Measurements from ENCODE around the gene RABGAP1L. TPM values are rescaled to one million over a fixed set of nuclear protein-coding genes. Genes with fewer than 3 reads are reported as not detected.
"Not testable (repeated sequence)": the region's sequence is repeated elsewhere in the genome, so short reads cannot be mapped to it uniquely, and the experiment has no call there.

The RABGAP1L gene
- total RNA-seq, 1 donor from 2014 or later: 28.8 TPM

DNA sequence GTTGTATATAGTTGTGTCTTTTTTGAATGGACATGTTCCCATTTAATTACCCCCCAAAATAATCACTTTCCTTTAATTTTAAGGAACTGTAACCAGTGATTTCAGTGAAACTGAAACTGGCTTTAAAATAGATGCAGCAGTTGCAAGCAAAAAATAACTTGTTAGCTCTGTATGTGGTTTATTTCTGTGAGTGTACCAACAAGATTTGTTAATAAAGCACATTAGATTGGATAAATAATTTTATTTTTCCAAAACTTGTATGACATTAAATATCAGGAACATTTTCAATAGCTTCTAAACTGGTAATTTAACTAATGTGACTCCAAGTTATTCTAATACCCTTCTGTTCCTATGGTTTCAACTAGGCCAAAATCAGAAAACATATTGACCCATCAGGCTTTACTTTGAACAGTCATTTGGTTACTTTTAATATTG lies 656.2 kb downstream of the RABGAP1L start:
- H3K36me3 Mint-ChIP-seq (ENCODE audit: low read depth): peaks cover 7% of the 10 kb centered on the region
- intact Hi-C loops (cut with micrococcal nuclease): loop anchor here (2.0 kb wide), 1 partner anchor 15 kb away; no protein-coding TSS in a partner anchor
- H3K27me3 Mint-ChIP-seq (ENCODE audit: low read depth): no peaks in the 10 kb centered on the region
- H3K4me1 Mint-ChIP-seq (ENCODE audit: low read depth): peaks cover 23% of the 10 kb centered on the region
- no peak for DNase-seq (ENCODE audit: low spot score)
- H3K4me3 Mint-ChIP-seq (ENCODE audit: low read depth): no peak overlapping the region
- H3K9me3 Mint-ChIP-seq: no peaks in the 10 kb centered on the region
- no peak overlapping the region for H3K27ac Mint-ChIP-seq

GRCh38 chr1:174816621-174817020 lies 657.3 kb downstream of the RABGAP1L start:
- H3K9me3 Mint-ChIP-seq; DNase-seq (ENCODE audit: low spot score); H3K36me3 Mint-ChIP-seq (ENCODE audit: low read depth); intact Hi-C loops (cut with micrococcal nuclease); H3K27me3 Mint-ChIP-seq (ENCODE audit: low read depth); H3K4me3 Mint-ChIP-seq (ENCODE audit: low read depth); H3K27ac Mint-ChIP-seq: not testable (repeated sequence)
- H3K4me1 Mint-ChIP-seq (ENCODE audit: low read depth): peaks cover 23% of the 10 kb centered on the region

DNA sequence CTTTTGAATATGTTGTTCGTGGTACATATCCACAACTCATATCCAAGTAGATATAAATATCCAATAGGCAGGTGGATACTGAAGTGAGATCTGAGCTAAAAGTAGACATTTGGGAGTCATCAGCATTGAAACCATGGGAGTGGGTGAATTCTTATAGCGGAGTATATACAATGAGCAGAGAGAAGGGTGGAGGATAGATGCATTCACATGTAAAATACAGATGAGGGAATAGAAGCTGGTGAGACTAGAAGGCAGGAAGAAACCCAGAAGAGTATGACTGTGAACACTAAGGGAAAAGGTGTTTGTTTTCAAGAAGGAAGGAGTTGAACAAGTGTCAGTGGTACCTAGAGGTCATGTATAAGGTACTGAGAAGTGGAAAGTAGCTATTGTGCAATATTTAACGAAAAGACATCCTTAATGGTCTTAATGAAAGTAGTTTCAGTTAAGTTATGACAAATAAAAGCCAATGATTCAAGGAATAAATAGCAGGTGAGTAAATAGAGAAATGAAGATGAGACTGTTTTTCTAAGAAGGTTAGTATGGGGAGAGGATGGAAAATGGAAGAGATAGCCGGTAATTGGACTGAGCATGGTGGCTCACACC lies 658.8 kb downstream of the RABGAP1L start:
- Mint-ChIP-seq H3K27me3 (ENCODE audit: low read depth) (no peaks in the 10 kb centered on the region), H3K9me3 (no peaks in the 10 kb centered on the region), H3K27ac (peak overlapping the region; percentile 19), H3K4me1 (ENCODE audit: low read depth) (peaks cover 23% of the 10 kb centered on the region), H3K36me3 (ENCODE audit: low read depth) (peaks cover 7% of the 10 kb centered on the region), H3K4me3 (ENCODE audit: low read depth) (no peak overlapping the region)
- intact Hi-C loops (cut with micrococcal nuclease): no loop called here
- no peak for DNase-seq (ENCODE audit: low spot score)

DNA sequence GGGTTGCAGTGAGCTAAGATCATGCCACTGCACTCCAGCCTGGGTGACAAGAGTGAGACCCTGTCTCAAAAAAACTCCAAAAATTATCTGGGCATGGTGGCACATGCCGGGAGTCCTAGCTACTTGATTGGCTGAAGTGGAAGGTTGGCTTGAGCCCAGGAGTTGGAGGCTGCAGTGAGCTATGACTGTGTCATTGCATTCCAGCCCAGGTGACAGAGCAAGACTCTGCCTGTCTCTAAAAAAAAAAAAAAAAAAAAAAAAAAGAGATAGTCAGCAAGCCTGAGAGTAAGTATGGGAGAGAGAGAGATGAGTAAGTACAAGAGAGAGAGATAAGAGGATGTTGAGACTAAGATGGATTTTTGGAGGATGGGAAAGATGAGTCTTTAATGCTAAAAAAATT lies 659.6 kb downstream of the RABGAP1L start:
- H3K27ac Mint-ChIP-seq: no peak overlapping the region
- H3K9me3 Mint-ChIP-seq: no peaks in the 10 kb centered on the region
- H3K27me3 Mint-ChIP-seq (ENCODE audit: low read depth): no peaks in the 10 kb centered on the region
- no peak for DNase-seq (ENCODE audit: low spot score)
- peaks cover 7% of the 10 kb centered on the region for H3K36me3 Mint-ChIP-seq (ENCODE audit: low read depth)
- peaks cover 23% of the 10 kb centered on the region for H3K4me1 Mint-ChIP-seq (ENCODE audit: low read depth)
- intact Hi-C loops (cut with micrococcal nuclease): no loop called here
- H3K4me3 Mint-ChIP-seq (ENCODE audit: low read depth): no peak overlapping the region

GRCh38 chr1:174819596-174819995 lies 660.3 kb downstream of the RABGAP1L start:
- DNase-seq (ENCODE audit: low spot score): no peak
- peaks cover 7% of the 10 kb centered on the region for H3K36me3 Mint-ChIP-seq (ENCODE audit: low read depth)

DNA sequence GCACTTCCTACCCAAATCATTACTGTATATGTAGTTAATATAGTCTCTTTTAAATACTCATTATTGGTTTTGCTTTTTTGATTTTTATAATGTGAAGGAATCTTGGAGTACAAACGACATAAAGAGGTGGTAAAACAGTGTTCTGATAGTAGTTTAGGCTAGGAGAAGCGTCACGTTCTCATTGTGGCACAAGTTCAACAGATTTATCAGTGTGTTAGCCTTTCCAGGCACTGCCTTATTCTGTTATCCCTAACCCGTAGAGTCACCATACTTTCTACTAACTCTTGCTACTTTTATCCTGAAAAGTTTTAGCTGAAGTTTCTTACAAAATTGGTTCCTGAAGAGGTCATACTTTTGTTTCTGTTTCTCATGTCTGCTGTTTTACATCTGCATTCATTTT lies 665.8 kb downstream of the RABGAP1L start:
- intact Hi-C loops (cut with micrococcal nuclease): no loop called here
- Mint-ChIP-seq H3K27ac (no peak overlapping the region), H3K4me3 (ENCODE audit: low read depth) (no peak overlapping the region), H3K9me3 (no peaks in the 10 kb centered on the region), H3K27me3 (ENCODE audit: low read depth) (no peaks in the 10 kb centered on the region), H3K4me1 (ENCODE audit: low read depth) (peaks cover 2% of the 10 kb centered on the region), H3K36me3 (ENCODE audit: low read depth) (no peaks in the 10 kb centered on the region)
- DNase-seq (ENCODE audit: low spot score): no peak

More at GRCh38 chr1:174819596-174819995, 660.3 kb downstream of the RABGAP1L start:
- peaks cover 23% of the 10 kb centered on the region for H3K4me1 Mint-ChIP-seq (ENCODE audit: low read depth)
- no peaks in the 10 kb centered on the region for H3K9me3 Mint-ChIP-seq
- H3K27ac Mint-ChIP-seq: no peak overlapping the region
- H3K27me3 Mint-ChIP-seq (ENCODE audit: low read depth): no peaks in the 10 kb centered on the region
- intact Hi-C loops (cut with micrococcal nuclease): no loop called here
- no peak overlapping the region for H3K4me3 Mint-ChIP-seq (ENCODE audit: low read depth)

DNA sequence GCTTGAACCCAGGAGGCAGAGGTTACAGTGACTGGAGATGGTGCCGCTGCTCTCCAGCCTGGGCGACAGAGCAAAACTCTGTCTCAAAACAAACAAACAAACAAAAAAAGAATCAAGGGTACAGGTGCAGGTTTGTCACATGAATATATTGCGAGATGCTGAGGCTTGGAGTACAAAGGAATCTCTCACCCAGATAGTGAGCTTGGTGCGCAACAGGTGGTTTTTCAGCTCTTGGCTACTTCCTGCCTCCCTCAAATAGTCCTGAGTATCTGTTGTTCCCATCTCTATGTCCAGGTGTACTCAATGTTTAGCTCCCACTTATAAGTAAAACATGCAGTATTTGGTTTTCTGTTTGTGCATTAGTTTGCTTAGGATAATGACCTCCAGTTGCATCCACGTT lies 666.5 kb downstream of the RABGAP1L start:
- intact Hi-C loops (cut with micrococcal nuclease): no loop called here
- Mint-ChIP-seq H3K36me3 (ENCODE audit: low read depth) (no peaks in the 10 kb centered on the region), H3K4me1 (ENCODE audit: low read depth) (peaks cover 2% of the 10 kb centered on the region), H3K9me3 (no peaks in the 10 kb centered on the region), H3K27me3 (ENCODE audit: low read depth) (no peaks in the 10 kb centered on the region), H3K27ac (no peak overlapping the region), H3K4me3 (ENCODE audit: low read depth) (no peak overlapping the region)
- DNase-seq (ENCODE audit: low spot score): no peak

DNA sequence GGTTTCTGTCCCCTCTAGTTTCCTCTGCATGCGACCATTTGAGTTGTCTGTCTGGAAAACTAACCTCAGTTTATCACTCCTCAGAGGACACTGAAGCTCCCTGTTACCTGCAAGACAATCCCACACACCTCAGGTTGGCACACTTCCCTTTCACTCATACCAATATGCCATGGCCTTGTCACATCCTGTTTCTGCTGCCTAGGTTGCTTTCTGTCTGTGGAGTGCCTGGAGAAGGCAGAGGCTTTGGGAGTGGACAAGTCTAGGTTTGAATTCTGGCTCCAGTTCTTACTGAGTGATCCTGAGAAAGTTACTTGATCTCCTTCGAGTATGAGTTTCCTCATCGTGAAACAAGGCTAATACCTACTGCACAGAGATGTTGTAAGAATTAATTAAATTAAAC lies 668.9 kb downstream of the RABGAP1L start:
- Mint-ChIP-seq H3K27ac (no peak overlapping the region), H3K4me3 (ENCODE audit: low read depth) (no peak overlapping the region), H3K9me3 (no peaks in the 10 kb centered on the region), H3K4me1 (ENCODE audit: low read depth) (peaks cover 2% of the 10 kb centered on the region), H3K36me3 (ENCODE audit: low read depth) (no peaks in the 10 kb centered on the region), H3K27me3 (ENCODE audit: low read depth) (no peaks in the 10 kb centered on the region)
- intact Hi-C loops (cut with micrococcal nuclease): no loop called here
- DNase-seq (ENCODE audit: low spot score): no peak

DNA sequence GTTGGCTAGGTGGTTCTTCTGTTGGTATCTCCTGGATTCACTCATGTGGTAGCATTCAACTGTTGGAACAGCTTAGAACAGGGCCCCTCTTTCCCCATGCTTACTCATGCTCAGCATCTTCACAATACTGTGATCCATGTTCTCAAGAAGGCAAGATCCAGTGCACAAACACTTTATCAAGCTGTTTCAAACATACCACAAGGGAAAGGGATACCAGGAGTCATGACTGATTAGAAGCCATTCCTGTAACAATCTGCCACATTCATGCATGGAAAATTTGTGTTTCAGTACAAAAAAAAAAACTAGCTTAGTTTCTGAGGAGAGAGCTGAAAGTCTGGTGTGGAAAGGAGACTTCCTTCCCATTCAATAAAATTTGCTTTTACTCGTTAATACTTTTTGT lies 670.7 kb downstream of the RABGAP1L start:
- Mint-ChIP-seq H3K27ac (no peak overlapping the region), H3K4me3 (ENCODE audit: low read depth) (no peak overlapping the region), H3K9me3 (no peaks in the 10 kb centered on the region), H3K36me3 (ENCODE audit: low read depth) (no peaks in the 10 kb centered on the region), H3K4me1 (ENCODE audit: low read depth) (peaks cover 2% of the 10 kb centered on the region), H3K27me3 (ENCODE audit: low read depth) (no peaks in the 10 kb centered on the region)
- DNase-seq (ENCODE audit: low spot score): no peak
- intact Hi-C loops (cut with micrococcal nuclease): no loop called here

- no peak for DNase-seq (ENCODE audit: low spot score)
Observed at GRCh38 chr1:174836543-174836942, 677.2 kb downstream of the RABGAP1L start.

GRCh38 chr1:174837386-174837785 lies 678.1 kb downstream of the RABGAP1L start:
- H3K27ac Mint-ChIP-seq: no peak overlapping the region
- no peaks in the 10 kb centered on the region for H3K27me3 Mint-ChIP-seq (ENCODE audit: low read depth)
- intact Hi-C loops (cut with micrococcal nuclease): no loop called here
- DNase-seq (ENCODE audit: low spot score): no peak
- H3K4me3 Mint-ChIP-seq (ENCODE audit: low read depth): no peak overlapping the region
- H3K9me3 Mint-ChIP-seq: no peaks in the 10 kb centered on the region
- H3K4me1 Mint-ChIP-seq (ENCODE audit: low read depth): peaks cover 6% of the 10 kb centered on the region
- no peaks in the 10 kb centered on the region for H3K36me3 Mint-ChIP-seq (ENCODE audit: low read depth)

More at GRCh38 chr1:174836543-174836942, 677.2 kb downstream of the RABGAP1L start:
- Mint-ChIP-seq H3K36me3 (ENCODE audit: low read depth) (no peaks in the 10 kb centered on the region), H3K4me3 (ENCODE audit: low read depth) (no peak overlapping the region), H3K4me1 (ENCODE audit: low read depth) (peaks cover 2% of the 10 kb centered on the region), H3K27ac (no peak overlapping the region), H3K9me3 (no peaks in the 10 kb centered on the region), H3K27me3 (ENCODE audit: low read depth) (no peaks in the 10 kb centered on the region)
- intact Hi-C loops (cut with micrococcal nuclease): no loop called here

DNA sequence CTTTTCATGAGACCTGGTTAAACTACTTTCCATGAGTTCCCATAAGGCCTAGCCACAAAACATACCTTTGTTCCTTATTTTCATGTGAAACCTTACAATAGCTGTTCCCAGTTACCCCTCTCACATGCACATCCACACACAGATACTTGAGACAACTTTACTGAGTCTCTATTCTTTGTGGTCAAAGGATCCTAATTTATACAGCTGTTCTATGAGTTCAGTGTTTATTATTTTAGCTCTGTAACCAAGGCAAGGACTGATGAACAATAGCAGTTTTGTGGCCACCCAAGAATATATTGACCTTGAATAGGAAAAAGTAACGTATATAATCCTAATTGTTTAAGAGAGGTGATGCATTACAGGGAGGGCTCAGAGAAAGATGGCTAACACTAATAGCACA lies 679.9 kb downstream of the RABGAP1L start:
- Mint-ChIP-seq H3K4me1 (ENCODE audit: low read depth) (peaks cover 7% of the 10 kb centered on the region), H3K27me3 (ENCODE audit: low read depth) (no peaks in the 10 kb centered on the region), H3K36me3 (ENCODE audit: low read depth) (no peaks in the 10 kb centered on the region), H3K27ac (no peak overlapping the region), H3K4me3 (ENCODE audit: low read depth) (no peak overlapping the region), H3K9me3 (no peaks in the 10 kb centered on the region)
- DNase-seq (ENCODE audit: low spot score): no peak
- intact Hi-C loops (cut with micrococcal nuclease): no loop called here

DNA sequence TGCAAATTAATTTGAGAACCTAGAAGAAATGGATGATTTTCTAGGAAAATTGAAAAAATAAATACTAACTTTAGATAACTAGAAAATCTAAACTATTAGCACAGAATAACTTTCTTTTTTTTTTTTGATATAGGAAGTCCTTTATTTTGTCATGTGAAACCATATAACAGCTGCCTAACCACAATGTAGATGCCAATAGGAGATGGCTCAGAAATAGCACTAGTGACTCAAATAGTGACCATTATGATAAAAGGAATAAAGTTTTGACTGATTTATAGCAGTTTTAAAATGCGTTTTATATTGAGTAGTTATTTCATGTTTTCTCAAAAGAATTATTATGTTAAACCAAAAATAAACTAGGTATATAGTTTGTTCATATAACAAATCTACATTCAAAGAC lies 682.4 kb downstream of the RABGAP1L start:
- Mint-ChIP-seq H3K4me1 (ENCODE audit: low read depth) (peaks cover 7% of the 10 kb centered on the region), H3K9me3 (no peaks in the 10 kb centered on the region), H3K36me3 (ENCODE audit: low read depth) (no peaks in the 10 kb centered on the region), H3K4me3 (ENCODE audit: low read depth) (no peak overlapping the region), H3K27me3 (ENCODE audit: low read depth) (no peaks in the 10 kb centered on the region), H3K27ac (no peak overlapping the region)
- DNase-seq (ENCODE audit: low spot score): no peak
- intact Hi-C loops (cut with micrococcal nuclease): no loop called here

Data from activated T-helper 2 cell treated with anti-CD3 and anti-CD28 coated beads, Interferon-gamma antibody, Interleukin-2, Interleukin-4, amounts not matched to agents 10 μg/mL and 5 μg/mL and 100 μg/mL, durations not matched to agents 14 hours and 24 hours and 36 hours (primary cell).